HCT116 (cell line): ENCODE results near the gene FHIT.

Source experiments
- CEBPB ChIP-seq: IDR thresholded peaks from 2 replicates; pipeline ENCODE4 v1.6.1; 2012; ENCODE audit warnings: low read depth
- EZH2 ChIP-seq: fragments of 200-600 bp; sonication (generic); IDR thresholded peaks from 2 replicates; pipeline ENCODE4 v1.6.1; 2017; ENCODE audit warnings: antibody characterized with exemption, mixed run types
- FOSL1 ChIP-seq: IDR thresholded peaks from 2 replicates; pipeline ENCODE4 v1.6.1; 2012; ENCODE audit warnings: low read depth
- POLR2A ChIP-seq: IDR thresholded peaks from 2 replicates; pipeline ENCODE4 v1.7.0; 2011; ENCODE audit warnings: borderline replicate concordance; ENCODE audit not compliant: insufficient read depth, insufficient read length; ENCODE audit errors: extremely low read depth
- POLR2AphosphoS5 ChIP-seq: IDR thresholded peaks from 2 replicates; pipeline ENCODE4 v1.6.1; 2011; ENCODE audit warnings: mild to moderate bottlenecking, low read depth, low read length, moderate library complexity
- TF ChIP-seq, protein P1 (sequence below), 3 experiments: fragments of 200-600 bp in 1 of 3; sonication (generic) in 1 of 3; IDR thresholded peaks in 2 of 3; conservative IDR thresholded peaks in 1 of 3; 2 replicates each; pipeline ENCODE4 v1.5.1; 2012 to 2017; ENCODE audit warnings: low read depth in 2 of 3, low read length in 2 of 3, antibody characterized with exemption in 1 of 3, borderline replicate concordance in 1 of 3, control low read depth in 1 of 3, mild to moderate bottlenecking in 1 of 3, mixed read lengths in 1 of 3, mixed run types in 1 of 3, moderate library complexity in 1 of 3; ENCODE audit not compliant: insufficient read depth in 1 of 3
- TF ChIP-seq, protein P2 (sequence below): IDR thresholded peaks from 2 replicates; pipeline ENCODE4 v1.6.1; 2012; ENCODE audit warnings: low read depth

- TF ChIP-seq, protein P1, sequence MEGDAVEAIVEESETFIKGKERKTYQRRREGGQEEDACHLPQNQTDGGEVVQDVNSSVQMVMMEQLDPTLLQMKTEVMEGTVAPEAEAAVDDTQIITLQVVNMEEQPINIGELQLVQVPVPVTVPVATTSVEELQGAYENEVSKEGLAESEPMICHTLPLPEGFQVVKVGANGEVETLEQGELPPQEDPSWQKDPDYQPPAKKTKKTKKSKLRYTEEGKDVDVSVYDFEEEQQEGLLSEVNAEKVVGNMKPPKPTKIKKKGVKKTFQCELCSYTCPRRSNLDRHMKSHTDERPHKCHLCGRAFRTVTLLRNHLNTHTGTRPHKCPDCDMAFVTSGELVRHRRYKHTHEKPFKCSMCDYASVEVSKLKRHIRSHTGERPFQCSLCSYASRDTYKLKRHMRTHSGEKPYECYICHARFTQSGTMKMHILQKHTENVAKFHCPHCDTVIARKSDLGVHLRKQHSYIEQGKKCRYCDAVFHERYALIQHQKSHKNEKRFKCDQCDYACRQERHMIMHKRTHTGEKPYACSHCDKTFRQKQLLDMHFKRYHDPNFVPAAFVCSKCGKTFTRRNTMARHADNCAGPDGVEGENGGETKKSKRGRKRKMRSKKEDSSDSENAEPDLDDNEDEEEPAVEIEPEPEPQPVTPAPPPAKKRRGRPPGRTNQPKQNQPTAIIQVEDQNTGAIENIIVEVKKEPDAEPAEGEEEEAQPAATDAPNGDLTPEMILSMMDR (IDR thresholded peaks at IDR 0.05 in 2 of 3, conservative IDR thresholded peaks at IDR 0.05 in 1 of 3; ENCODE audit: borderline replicate concordance in 1 of 3, insufficient read depth in 1 of 3, low read depth in 2 of 3, low read length in 2 of 3) = no peak
- TF ChIP-seq FOSL1 (no peak), POLR2A (no peak), CEBPB (no peak), POLR2AphosphoS5 (no peak), EZH2 (no peak)
- TF ChIP-seq, protein P2, sequence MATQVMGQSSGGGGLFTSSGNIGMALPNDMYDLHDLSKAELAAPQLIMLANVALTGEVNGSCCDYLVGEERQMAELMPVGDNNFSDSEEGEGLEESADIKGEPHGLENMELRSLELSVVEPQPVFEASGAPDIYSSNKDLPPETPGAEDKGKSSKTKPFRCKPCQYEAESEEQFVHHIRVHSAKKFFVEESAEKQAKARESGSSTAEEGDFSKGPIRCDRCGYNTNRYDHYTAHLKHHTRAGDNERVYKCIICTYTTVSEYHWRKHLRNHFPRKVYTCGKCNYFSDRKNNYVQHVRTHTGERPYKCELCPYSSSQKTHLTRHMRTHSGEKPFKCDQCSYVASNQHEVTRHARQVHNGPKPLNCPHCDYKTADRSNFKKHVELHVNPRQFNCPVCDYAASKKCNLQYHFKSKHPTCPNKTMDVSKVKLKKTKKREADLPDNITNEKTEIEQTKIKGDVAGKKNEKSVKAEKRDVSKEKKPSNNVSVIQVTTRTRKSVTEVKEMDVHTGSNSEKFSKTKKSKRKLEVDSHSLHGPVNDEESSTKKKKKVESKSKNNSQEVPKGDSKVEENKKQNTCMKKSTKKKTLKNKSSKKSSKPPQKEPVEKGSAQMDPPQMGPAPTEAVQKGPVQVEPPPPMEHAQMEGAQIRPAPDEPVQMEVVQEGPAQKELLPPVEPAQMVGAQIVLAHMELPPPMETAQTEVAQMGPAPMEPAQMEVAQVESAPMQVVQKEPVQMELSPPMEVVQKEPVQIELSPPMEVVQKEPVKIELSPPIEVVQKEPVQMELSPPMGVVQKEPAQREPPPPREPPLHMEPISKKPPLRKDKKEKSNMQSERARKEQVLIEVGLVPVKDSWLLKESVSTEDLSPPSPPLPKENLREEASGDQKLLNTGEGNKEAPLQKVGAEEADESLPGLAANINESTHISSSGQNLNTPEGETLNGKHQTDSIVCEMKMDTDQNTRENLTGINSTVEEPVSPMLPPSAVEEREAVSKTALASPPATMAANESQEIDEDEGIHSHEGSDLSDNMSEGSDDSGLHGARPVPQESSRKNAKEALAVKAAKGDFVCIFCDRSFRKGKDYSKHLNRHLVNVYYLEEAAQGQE = no peak
Observed at GRCh38 chr3:59937201-59937600, 1314.1 kb downstream of the FHIT start.
